Cardiac septum (tissue), 1 donor: Measurements from ENCODE around the gene ZFAND2A. TPM values are rescaled to one million over a fixed set of nuclear protein-coding genes. Genes with fewer than 3 reads are reported as not detected.

ENCODE experiments used
- total RNA-seq: library from RNA; stranded (reverse); fragmentation: NEBNext Ultra II Directional; extraction: Animal tissue kit (Norgen Biotek cat#: 25700); gene quantifications from one replicate; pipeline ENCODE4 v1.2.1, GENCODE V29; 2021
- donor health status: DM: no; HTN: no; CAD: no.

The ZFAND2A gene
- total RNA-seq, 1 donor from 2014 or later, result 8.8 TPM

Other genes with a start within 250 kb of the ZFAND2A start
- gene ADAP1, start 205.5 kb downstream of the ZFAND2A start, total RNA-seq, result 12.5 TPM
- 7.3 TPM for gene COX19, start 184.6 kb downstream of the ZFAND2A start, total RNA-seq
- gene CYP2W1, start 177.0 kb downstream of the ZFAND2A start, total RNA-seq, result not detected
- gene GPR146, start 115.7 kb downstream of the ZFAND2A start, total RNA-seq, result 12.6 TPM
- 2.9 TPM for gene GPER1, start 72.1 kb downstream of the ZFAND2A start, total RNA-seq
- not detected for gene UNCX, start 72.7 kb upstream of the ZFAND2A start, total RNA-seq